Neural progenitor cell (in vitro differentiated cells): ENCODE results near the gene RBM17.

Experiments
- EZH2 ChIP-seq: fragments of 200-600 bp; sonication (generic); IDR thresholded peaks from 2 replicates; pipeline ENCODE4 v1.6.1; 2017; ENCODE audit warnings: antibody characterized with exemption, mild to moderate bottlenecking, moderate library complexity
- TF ChIP-seq, protein P1 (sequence below): fragments of 200-600 bp; sonication (generic); IDR thresholded peaks from 2 replicates; pipeline ENCODE4 v1.5.1; 2017; ENCODE audit warnings: antibody characterized with exemption, mild to moderate bottlenecking

DNA sequence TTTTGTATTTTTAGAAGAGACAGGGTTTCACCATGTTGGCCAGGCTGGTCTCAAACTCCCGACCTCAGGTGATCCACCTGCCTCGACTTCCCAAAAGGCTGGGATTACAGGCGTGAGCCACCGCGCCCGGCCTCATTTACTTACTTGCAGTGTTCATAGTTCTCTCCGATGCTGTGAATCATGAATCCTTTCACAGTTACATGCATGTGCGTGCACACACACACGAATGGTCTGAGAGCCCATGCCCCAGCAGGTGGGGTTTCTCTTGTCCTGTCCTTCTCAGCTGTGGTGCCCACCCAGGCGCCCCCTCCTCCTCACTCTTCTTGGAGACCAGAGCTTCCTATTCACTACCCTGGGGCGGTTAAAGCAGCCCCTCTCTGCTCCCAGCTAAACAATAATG, 50.6 kb downstream of the RBM17 start:
- TF ChIP-seq, protein P1, sequence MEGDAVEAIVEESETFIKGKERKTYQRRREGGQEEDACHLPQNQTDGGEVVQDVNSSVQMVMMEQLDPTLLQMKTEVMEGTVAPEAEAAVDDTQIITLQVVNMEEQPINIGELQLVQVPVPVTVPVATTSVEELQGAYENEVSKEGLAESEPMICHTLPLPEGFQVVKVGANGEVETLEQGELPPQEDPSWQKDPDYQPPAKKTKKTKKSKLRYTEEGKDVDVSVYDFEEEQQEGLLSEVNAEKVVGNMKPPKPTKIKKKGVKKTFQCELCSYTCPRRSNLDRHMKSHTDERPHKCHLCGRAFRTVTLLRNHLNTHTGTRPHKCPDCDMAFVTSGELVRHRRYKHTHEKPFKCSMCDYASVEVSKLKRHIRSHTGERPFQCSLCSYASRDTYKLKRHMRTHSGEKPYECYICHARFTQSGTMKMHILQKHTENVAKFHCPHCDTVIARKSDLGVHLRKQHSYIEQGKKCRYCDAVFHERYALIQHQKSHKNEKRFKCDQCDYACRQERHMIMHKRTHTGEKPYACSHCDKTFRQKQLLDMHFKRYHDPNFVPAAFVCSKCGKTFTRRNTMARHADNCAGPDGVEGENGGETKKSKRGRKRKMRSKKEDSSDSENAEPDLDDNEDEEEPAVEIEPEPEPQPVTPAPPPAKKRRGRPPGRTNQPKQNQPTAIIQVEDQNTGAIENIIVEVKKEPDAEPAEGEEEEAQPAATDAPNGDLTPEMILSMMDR, result no peak
- TF ChIP-seq EZH2, result no peak
